SK-N-MC (cell line): ENCODE results near the gene IFNA13.

ENCODE experiments used
- EZH2 ChIP-seq: fragments of 200-600 bp; sonication (generic); IDR thresholded peaks from one replicate; pipeline ENCODE4 v1.6.1; 2017; ENCODE audit warnings: antibody characterized with exemption
- FOXP2 ChIP-seq: optimal IDR thresholded peaks from 2 replicates; pipeline ENCODE3; 2011; ENCODE audit warnings: mild to moderate bottlenecking, moderate library complexity; ENCODE audit not compliant: insufficient read depth; ENCODE audit errors: extremely low read length, control extremely low read depth
- POLR2AphosphoS5 ChIP-seq: IDR thresholded peaks from 2 replicates; pipeline ENCODE4 v1.6.1; 2012; ENCODE audit warnings: mild to moderate bottlenecking, low read depth, low read length, borderline replicate concordance

GRCh38 chr9:21404146-21404545 lies 36.3 kb upstream of the IFNA13 start:
- TF ChIP-seq EZH2 (no peak), POLR2AphosphoS5 (no peak), FOXP2 (no peak)
